ENCODE measurements around the gene DNMT3B.

DNMT3B gene

DNA sequence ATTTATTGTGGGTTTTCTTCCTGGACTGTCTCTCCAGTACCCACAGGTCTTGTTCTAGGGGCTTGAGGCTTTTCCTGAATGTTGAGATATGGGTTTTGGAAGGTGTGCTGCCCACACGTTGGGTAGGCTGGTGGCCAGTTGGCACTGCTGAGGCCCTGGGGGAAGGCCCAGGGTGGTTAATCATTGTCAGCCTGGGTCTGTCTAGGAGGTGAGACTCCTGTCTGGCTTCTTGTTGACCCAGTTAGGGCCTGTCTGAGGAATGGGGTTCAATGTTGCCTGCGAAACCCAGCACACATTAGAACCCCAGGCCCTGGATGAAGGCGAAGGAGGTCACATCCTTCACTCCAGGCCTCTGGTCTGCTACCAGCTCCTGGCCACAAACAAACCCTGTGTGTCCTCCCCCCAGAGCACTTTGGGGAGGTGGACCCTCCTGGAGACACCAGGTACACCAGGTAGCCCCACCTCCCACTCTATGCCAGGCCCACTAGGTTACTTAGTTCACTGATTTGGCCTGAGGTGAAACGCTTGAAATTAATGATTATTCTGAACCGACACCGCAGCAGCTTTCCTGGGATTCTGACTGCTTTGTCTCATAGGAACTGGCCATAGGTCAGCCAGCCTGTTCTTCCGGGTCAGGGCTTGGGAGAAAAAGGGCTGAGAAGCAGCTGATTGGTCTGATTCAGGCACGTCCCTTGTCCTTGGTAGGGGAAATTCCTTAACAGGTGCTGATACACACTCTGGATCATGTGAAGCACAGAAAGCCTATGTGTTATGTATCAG, 15.2 kb downstream of the DNMT3B start:
- no peak for TF ChIP-seq GATA2 (IDR thresholded peaks at IDR 0.05; ENCODE audit: low read depth, low read length)
- TF ChIP-seq GATA3 (IDR thresholded peaks at IDR 0.05; ENCODE audit: low read depth, low read length): no peak

DNA sequence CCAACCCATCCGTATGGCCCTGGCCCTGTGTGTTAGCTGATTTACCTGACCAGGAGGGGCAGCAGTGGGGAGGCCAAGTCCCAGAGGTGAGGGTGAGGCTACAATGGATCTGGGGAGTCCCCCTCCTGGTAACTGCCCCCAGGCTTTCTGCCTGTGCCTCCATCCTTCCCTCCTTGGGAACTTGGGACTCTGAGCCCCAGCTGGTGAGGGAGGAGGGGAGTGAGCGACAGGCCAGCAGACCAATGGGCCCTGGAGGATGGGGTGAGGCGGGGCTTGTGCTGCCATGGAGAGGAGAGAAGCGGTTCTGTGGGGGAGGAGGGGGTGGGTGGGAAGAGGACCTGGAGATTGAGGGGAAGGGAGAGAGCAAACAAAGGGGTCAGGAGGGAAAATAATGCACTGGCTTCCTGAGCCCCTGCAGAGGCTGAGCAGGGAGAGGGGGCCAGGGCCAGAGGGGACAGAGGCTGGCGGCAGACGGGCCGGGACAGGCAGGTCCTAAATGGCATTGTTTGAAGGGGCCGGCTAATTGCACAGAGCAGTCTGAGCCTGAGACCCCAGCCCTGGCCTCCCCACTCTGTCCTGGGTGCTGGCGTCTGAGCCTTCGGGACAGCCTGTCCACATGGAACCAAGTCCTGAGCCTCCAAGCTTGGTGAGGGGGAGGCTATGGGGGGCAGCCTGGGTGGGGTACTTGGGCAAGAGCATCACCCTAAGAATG, 17.5 kb downstream of the DNMT3B start:
- TF ChIP-seq GATA2 (IDR thresholded peaks at IDR 0.05; ENCODE audit: low read depth, low read length) (no peak), GATA3 (IDR thresholded peaks at IDR 0.05; ENCODE audit: low read depth, low read length) (no peak)

DNA sequence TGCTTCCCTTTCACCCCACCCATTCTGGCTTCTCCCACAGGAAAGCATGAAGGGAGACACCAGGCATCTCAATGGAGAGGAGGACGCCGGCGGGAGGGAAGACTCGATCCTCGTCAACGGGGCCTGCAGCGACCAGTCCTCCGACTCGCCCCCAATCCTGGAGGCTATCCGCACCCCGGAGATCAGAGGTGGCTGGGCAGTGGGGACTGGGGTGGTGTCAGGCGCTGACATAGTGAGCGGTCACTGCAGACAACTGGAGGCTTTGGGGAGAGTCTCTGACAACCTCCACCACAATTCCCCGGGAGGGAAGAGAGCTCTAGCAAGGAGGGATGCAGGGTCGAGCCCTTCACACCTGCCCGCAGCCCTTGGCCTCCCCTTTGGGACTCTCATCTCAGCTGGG, 18.1 kb downstream of the DNMT3B start:
- TF ChIP-seq GATA2 (IDR thresholded peaks at IDR 0.05; ENCODE audit: low read depth, low read length): no peak
- TF ChIP-seq GATA3 (IDR thresholded peaks at IDR 0.05; ENCODE audit: low read depth, low read length): no peak

DNA sequence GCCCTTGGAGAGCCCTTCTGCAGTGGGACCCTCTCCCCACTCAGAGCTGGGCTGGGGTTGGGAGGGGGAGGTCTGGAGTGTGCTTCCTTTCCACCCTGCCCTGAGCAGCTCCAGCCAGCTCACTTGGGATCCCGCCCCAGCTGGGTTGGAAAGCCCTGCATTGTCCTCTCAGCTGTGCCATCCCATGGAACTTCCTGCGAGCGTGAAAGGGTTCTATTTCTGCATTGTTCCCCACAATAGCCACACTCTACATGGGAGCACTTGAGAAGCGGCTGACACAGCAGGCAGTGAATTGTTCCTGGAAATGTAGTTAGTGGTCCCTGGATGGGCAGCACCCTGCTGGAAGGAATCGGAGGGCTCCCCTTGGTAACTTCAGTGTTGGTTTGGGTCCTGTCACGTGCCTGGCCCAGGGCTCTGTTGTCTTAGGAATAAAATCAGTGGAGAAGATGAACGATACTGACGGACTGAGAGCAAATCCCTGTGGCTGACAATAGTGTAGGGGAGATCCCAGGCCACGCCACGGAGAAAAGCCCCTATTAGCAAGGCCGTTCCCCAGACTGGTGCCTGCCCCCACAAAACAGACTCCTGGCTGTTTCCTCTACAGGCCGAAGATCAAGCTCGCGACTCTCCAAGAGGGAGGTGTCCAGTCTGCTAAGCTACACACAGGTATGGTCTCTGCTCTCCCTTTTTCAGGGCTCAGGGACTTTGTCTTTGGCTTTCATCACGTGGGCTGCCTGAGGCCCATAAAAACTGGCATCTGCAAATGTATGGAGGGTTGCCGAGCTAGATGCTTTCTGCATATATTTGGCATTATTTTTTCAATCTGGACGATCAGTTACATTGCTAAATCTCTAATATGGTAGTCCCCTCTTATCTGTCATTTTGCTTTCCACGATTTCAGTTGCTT, 18.8 kb downstream of the DNMT3B start:
- TF ChIP-seq GATA2 (IDR thresholded peaks at IDR 0.05; ENCODE audit: low read depth, low read length) (no peak), GATA3 (IDR thresholded peaks at IDR 0.05; ENCODE audit: low read depth, low read length) (no peak)

DNA sequence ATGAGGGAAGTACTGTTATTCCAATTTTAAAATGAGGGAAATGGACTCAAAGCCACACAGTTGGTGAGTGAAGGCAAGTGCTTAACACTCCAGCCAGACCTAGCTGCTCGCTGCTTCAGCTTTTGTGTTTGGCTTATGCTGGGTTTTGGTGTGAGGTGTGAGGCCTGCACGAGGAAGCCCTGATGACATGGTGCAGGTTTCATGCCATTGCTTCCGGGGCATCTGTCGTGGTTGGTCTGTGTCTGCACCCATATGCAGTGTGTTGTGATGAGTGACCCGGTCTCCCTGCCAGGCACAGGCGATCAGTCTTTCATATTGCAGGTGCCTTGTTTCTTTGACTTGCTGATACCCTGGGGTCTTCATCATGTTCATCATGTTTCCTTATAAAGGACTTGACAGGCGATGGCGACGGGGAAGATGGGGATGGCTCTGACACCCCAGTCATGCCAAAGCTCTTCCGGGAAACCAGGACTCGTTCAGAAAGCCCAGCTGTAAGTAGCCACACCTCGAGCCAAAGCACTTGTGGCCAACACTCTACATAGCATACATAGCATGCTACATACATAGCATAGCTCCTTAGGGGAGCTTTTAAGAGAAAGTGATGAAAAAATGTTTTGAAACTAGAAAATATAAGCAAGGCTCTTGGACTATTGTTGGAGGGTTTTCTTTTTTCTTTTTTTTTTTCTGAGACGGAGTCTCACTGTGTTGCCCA, 22.3 kb downstream of the DNMT3B start:
- no peak for TF ChIP-seq GATA3 (IDR thresholded peaks at IDR 0.05; ENCODE audit: low read depth, low read length)
- TF ChIP-seq GATA2 (IDR thresholded peaks at IDR 0.05; ENCODE audit: low read depth, low read length): no peak

DNA sequence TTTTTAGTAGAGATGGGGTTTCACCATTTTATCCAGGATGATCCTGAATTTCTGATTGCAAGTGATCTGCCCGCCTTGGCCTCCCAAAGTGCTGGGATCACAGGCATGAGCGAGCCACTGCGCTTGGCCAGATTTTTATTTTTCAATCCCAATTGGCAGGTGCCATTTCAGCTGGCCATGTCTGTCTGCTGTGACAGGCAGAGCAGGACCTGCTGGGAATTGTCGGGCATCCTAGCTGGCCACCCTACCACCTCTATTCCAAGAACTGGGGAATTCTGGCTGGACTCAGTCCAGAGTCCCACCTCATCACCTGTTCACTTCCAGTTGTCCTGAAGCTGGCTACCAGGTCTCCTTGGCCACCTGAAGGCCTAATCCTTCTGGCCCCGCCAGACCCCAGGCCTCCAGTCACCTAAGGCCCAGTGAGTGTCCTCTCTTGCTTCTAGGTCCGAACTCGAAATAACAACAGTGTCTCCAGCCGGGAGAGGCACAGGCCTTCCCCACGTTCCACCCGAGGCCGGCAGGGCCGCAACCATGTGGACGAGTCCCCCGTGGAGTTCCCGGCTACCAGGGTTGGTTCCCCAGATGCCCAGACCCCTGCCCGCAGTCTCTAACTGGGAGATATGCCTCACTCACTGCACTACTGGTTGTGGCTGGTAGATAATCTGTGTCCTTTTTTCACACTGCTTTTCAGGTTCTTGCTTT, 24.0 kb downstream of the DNMT3B start:
- TF ChIP-seq GATA3 (IDR thresholded peaks at IDR 0.05; ENCODE audit: low read depth, low read length) (no peak), GATA2 (IDR thresholded peaks at IDR 0.05; ENCODE audit: low read depth, low read length) (no peak)

DNA sequence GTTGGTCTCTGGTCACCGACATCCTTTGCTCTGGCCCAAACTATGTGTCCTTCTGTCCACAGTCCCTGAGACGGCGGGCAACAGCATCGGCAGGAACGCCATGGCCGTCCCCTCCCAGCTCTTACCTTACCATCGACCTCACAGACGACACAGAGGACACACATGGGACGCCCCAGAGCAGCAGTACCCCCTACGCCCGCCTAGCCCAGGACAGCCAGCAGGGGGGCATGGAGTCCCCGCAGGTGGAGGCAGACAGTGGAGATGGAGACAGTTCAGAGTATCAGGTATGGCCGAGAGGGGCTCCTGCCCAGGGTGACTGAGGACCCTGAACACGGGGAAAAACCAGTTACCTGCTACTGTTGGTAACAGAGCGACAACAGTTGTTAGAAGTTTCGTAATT, 25.0 kb downstream of the DNMT3B start:
- TF ChIP-seq GATA2 (IDR thresholded peaks at IDR 0.05; ENCODE audit: low read depth, low read length): no peak
- no peak for TF ChIP-seq GATA3 (IDR thresholded peaks at IDR 0.05; ENCODE audit: low read depth, low read length)

DNA sequence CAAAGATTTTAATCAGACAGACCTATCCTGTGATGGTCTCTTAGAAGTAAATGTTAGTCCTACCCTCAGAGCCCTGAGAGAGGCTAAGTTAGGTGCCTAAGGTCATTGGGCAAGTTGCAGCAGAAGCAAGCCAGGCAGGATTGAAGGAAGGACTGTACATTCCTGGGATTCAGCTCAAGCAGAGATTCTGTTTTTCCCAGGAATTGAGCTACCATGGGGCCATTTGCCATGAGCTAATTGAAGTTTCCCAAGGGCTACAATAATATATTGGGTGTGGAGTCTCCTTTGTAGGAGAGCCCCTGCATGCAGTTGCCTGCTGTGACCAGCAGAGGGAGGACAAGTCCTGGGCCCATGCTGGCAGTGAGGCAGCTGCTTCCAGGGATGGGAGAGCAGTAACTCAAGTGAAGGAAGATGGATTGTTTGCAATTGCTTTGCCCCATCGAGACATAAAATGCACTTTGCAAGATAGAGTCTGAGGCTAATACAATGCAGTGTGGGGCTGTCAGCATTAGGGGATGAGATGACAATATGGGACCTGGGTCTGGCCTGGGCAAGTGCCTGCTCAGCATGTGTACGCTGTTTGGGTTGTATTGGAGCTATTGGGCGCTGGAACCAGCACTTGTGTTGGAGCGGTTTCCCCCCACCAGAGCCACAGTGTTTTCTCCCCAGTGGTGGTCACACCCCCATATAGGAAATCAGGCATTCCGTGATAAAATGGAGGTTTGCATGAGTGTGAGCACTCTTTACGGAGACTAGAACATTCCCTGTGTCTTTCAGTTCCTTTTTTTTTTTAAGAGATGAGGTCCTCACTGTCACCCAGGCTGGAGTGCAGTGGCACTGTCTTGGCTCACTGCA, 27.9 kb downstream of the DNMT3B start:
- TF ChIP-seq GATA2 (IDR thresholded peaks at IDR 0.05; ENCODE audit: low read depth, low read length) (no peak), GATA3 (IDR thresholded peaks at IDR 0.05; ENCODE audit: low read depth, low read length) (no peak)

DNA sequence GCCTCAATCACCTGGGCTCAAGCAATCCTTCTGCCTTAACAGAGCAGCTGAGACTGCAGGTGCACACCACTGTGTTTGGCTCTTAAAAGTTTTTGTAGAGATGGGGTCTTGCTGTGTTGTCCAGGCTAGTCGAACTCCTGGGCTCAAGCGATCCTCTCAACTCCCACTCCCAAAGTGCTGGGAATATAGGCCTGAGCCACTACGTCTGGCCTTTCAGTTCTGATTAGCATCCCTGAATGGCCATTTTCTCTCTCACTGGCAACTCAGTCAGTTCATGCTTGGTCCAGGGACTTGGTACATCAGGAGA, 28.5 kb downstream of the DNMT3B start:
- TF ChIP-seq GATA3 (IDR thresholded peaks at IDR 0.05; ENCODE audit: low read depth, low read length) (no peak), GATA2 (IDR thresholded peaks at IDR 0.05; ENCODE audit: low read depth, low read length) (no peak)

DNA sequence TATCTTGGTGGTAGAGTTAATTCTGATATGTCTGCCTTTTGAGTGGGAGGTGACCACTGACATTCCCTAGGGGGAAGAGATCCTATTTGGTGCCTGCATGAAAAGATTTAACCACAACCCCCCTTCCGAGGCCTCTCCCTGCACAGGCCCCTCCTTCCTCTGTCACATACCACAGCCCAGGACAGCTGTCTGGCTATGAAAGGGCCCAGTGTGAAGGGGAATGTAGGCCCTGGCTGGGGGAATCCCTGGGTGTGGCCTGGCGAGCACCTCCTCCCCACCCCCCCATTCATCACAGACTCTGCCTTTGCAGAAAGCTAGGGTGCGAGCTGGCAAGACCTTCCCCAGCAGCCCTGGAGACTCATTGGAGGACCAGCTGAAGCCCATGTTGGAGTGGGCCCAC, 30.1 kb downstream of the DNMT3B start:
- TF ChIP-seq GATA3 (IDR thresholded peaks at IDR 0.05; ENCODE audit: low read depth, low read length) (no peak), GATA2 (IDR thresholded peaks at IDR 0.05; ENCODE audit: low read depth, low read length) (no peak)

DNA sequence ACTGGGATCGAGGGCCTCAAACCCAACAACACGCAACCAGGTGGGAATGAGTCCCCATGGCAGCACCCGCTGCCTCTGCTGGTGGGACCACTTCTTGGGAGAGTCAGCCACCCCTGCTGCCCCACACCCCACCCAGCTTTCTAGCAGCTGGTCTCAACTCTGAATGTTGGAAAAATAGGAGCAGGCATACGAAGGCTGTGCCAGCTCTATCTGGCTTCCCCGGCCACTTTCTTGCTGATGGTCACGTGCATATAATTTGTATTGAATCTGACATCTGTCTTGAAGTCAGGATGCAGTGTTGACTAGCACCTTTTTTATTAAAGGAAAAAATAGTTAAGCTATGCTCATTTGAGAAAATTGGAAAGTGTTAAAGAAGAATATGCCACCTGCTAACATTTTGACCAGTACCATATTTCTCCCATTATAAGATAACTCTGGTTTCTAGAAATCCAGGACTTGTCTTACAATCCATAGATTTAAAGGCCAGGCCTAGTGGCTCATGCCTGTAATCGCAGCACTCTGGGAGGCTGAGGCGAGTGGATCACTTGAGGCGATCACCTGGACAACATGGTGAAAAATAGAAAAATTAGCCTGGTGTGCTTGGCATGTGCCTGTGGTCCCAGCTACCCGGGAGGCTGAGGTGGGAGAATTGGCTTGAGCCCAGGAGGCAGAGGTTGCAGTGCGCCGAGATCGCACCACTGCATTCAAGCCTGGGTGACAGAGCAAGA, 30.7 kb downstream of the DNMT3B start:
- no peak for TF ChIP-seq GATA3 (IDR thresholded peaks at IDR 0.05; ENCODE audit: low read depth, low read length)
- no peak for TF ChIP-seq GATA2 (IDR thresholded peaks at IDR 0.05; ENCODE audit: low read depth, low read length)

Data from SH-SY5Y (cell line).